ENCODE measurements around the gene PRKAB1.

GRCh38 chr12:119704065-119704747, 36.3 kb downstream of the PRKAB1 start:
- no peak for TF ChIP-seq CTCF (IDR thresholded peaks at IDR 0.05)
- TF ChIP-seq POLR2AphosphoS5 (IDR thresholded peaks at IDR 0.05) = no peak

Data from gastroesophageal sphincter (tissue), 3 donors.